Measurements from ENCODE around the gene TTC12. TPM values are rescaled to one million over a fixed set of nuclear protein-coding genes. Genes with fewer than 3 reads are reported as not detected.

TTC12 gene
- total RNA-seq, 1 donor from 2014 or later, result 21.6 TPM

DNA sequence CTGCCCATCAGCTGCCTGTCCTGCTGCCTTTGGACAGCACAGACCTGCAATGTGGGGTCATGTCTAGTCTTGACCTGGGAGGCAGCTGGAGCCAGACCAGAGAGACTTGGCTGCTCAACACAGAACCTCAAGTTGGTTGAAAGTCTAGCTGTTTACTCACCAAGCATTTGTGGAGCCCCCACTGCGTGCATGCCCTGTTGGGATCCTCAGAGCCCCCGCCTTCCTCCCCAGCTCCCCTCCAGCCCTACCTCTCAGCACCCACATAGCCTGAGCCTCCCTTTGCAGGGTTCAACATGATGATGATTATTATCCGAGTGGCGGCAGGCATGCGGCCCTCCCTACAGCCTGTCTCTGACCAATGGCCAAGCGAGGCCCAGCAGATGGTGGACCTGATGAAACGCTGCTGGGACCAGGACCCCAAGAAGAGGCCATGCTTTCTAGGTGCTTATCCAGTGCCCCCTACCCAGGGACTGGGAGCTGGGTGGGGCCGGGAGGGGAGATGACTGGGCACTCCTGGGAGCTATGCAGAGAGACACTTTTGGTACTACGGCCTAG is 81.5 kb downstream of the TTC12 start:
- Mint-ChIP-seq H3K9me3 (no peaks in the 10 kb centered on the region), H3K4me1 (no peaks in the 10 kb centered on the region), H3K36me3 (ENCODE audit: low read depth) (no peaks in the 10 kb centered on the region), H3K4me3 (no peak overlapping the region), H3K27me3 (ENCODE audit: low read depth) (peaks cover 8% of the 10 kb centered on the region), H3K27ac (ENCODE audit: unreplicated experiment) (no peak overlapping the region)
- TF ChIP-seq, protein P1, sequence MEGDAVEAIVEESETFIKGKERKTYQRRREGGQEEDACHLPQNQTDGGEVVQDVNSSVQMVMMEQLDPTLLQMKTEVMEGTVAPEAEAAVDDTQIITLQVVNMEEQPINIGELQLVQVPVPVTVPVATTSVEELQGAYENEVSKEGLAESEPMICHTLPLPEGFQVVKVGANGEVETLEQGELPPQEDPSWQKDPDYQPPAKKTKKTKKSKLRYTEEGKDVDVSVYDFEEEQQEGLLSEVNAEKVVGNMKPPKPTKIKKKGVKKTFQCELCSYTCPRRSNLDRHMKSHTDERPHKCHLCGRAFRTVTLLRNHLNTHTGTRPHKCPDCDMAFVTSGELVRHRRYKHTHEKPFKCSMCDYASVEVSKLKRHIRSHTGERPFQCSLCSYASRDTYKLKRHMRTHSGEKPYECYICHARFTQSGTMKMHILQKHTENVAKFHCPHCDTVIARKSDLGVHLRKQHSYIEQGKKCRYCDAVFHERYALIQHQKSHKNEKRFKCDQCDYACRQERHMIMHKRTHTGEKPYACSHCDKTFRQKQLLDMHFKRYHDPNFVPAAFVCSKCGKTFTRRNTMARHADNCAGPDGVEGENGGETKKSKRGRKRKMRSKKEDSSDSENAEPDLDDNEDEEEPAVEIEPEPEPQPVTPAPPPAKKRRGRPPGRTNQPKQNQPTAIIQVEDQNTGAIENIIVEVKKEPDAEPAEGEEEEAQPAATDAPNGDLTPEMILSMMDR (conservative IDR thresholded peaks at IDR 0.05), result no peak
- no peak for DNase-seq (ENCODE audit: low read depth, low spot score)

DNA sequence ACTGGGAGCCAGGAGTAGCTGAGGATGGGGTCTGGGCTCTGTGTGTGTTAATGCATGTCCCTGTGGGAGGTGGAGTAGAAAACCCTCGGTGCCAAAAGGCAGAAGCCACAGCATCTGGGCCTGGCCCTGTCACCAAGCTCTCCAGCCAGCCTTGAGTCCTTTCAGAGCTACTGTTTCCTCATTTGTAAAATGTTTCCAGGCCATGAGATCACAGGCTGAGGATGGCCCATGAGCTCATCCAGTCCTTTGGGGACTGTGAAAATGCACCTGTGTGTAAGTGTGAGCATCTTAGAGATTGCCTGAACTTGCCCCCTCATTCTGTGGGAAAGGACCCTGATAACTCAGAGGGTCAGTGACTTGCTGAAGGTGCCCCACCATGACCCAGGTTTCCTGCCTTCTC is 82.3 kb downstream of the TTC12 start:
- Mint-ChIP-seq H3K27ac (ENCODE audit: unreplicated experiment) (no peak overlapping the region), H3K4me1 (no peaks in the 10 kb centered on the region), H3K36me3 (ENCODE audit: low read depth) (no peaks in the 10 kb centered on the region), H3K4me3 (no peak overlapping the region), H3K9me3 (no peaks in the 10 kb centered on the region), H3K27me3 (ENCODE audit: low read depth) (peaks cover 10% of the 10 kb centered on the region)
- TF ChIP-seq, protein P1 (conservative IDR thresholded peaks at IDR 0.05), result no peak
- DNase-seq (ENCODE audit: low read depth, low spot score), result no peak

DNA sequence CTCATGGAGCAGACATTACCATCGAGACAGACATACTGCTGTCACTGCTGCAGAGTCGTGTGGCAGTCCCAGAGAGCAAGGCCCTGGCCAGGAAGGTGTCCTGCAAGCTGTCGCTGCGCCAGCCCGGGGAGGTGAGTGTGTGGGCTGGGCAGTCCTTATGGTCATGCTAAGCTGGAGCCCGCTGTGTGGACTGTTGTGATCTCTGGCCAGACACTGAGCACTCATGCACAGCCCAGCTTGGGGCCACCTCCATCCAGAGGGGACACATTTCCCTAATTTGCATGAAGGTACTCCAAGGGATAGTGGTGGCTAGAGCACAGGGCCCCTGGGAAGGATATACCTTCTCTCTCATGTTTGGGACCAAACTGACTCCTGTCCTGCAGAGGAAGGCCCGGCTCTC is 82.8 kb downstream of the TTC12 start:
- H3K27me3 Mint-ChIP-seq (ENCODE audit: low read depth), result peaks cover 10% of the 10 kb centered on the region

DNA sequence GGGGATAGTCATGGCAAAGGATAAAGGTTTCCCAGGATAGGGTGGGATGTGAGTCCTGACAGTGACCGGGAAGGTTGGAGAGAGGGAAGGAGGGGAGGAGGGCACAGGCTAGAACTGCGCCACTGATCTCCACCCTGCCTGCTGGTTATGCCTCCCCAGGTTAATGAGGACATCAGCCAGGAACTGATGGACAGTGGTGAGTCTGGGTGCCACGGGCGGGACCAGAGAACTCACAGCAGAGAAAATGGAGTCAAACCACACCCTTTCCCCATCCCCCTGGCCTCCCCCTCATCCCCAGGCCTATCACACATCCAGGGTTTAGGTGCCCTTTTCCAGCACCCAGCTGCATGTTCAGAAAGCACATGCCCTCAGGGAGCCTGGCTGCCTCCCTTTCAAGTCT is 83.4 kb downstream of the TTC12 start:
- Mint-ChIP-seq H3K27me3 (ENCODE audit: low read depth) (peaks cover 13% of the 10 kb centered on the region), H3K27ac (ENCODE audit: unreplicated experiment) (no peak overlapping the region), H3K4me3 (no peak overlapping the region), H3K36me3 (ENCODE audit: low read depth) (no peaks in the 10 kb centered on the region), H3K4me1 (no peaks in the 10 kb centered on the region), H3K9me3 (no peaks in the 10 kb centered on the region)
- TF ChIP-seq, protein P1 (conservative IDR thresholded peaks at IDR 0.05), result no peak
- no peak for DNase-seq (ENCODE audit: low read depth, low spot score)

More for the DNA sequence above, 82.8 kb downstream of the TTC12 start:
- Mint-ChIP-seq H3K27ac (ENCODE audit: unreplicated experiment) (no peak overlapping the region), H3K4me3 (no peak overlapping the region), H3K9me3 (no peaks in the 10 kb centered on the region), H3K36me3 (ENCODE audit: low read depth) (no peaks in the 10 kb centered on the region), H3K4me1 (no peaks in the 10 kb centered on the region)
- TF ChIP-seq, protein P1 (conservative IDR thresholded peaks at IDR 0.05), result no peak
- no peak for DNase-seq (ENCODE audit: low read depth, low spot score)

DNA sequence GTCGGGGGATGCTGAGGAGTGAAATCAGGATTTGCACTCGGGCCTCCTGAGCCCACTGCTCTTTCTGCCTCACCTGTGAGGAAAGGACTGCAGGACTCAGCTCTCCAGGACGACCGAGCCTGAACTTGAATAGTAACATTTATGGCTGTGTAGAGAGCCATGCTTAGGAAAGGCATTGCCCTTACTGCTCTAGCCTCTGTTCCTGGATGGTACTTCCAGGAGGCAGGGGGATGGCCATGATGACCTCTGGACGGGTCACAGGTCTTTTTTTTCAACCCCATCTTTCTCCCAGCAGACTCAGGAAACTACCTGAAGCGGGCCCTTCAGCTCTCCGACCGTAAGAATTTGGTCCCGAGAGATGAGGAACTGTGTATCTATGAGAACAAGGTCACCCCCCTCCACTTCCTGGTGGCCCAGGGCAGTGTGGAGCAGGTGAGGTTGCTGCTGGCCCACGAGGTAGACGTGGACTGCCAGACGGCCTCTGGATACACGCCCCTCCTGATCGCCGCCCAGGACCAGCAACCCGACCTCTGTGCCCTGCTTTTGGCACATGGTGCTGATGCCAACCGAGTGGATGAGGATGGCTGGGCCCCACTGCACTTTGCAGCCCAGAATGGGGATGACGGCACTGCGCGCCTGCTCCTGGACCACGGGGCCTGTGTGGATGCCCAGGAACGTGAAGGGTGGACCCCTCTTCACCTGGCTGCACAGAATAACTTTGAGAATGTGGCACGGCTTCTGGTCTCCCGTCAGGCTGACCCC is 84.5 kb downstream of the TTC12 start:
- TF ChIP-seq, protein P1 (conservative IDR thresholded peaks at IDR 0.05), result no peak
- no peaks in the 10 kb centered on the region for H3K36me3 Mint-ChIP-seq (ENCODE audit: low read depth)
- no peaks in the 10 kb centered on the region for H3K4me1 Mint-ChIP-seq
- H3K27ac Mint-ChIP-seq (ENCODE audit: unreplicated experiment), result no peak overlapping the region
- H3K27me3 Mint-ChIP-seq (ENCODE audit: low read depth), result peaks cover 19% of the 10 kb centered on the region
- no peaks in the 10 kb centered on the region for H3K9me3 Mint-ChIP-seq
- no peak overlapping the region for H3K4me3 Mint-ChIP-seq
- no peak for DNase-seq (ENCODE audit: low read depth, low spot score)

All from neural crest cell (in vitro differentiated cells).